Pulmonary artery endothelial cell (primary cell): ENCODE results near the gene MANEAL. TPM values are rescaled to one million over a fixed set of nuclear protein-coding genes. Genes with fewer than 3 reads are reported as not detected.
"Not testable (repeated sequence)": the region's sequence is repeated elsewhere in the genome, so short reads cannot be mapped to it uniquely, and the experiment has no call there.

ENCODE experiments used
- DNase-seq: peaks from one replicate; pipeline ENCODE4 v3.0.0-alpha.2; 2011; ENCODE audit warnings: low read depth, low spot score
- total RNA-seq: library from RNA; depleted of rRNA; stranded (reverse); fragments of >200 nt; gene quantifications from 2 replicates; pipeline ENCODE4 v1.2.3, GENCODE V29; 2014

Gene MANEAL
- 0.40 and 0.88 TPM in 2 replicates for total RNA-seq

- DNase-seq, result no peak
Measured at GRCh38 chr1:37793773-37794371, at the start of gene MANEAL. TSS of gene MANEAL (plus strand) at chr1:37793847. CDS start at chr1:37794183, 336 bp downstream.

- DNase-seq, result no peak
Measured at GRCh38 chr1:37746806-37747205, 46.8 kb upstream of the MANEAL start.

GRCh38 chr1:37748565-37748964 is 45.1 kb upstream of the MANEAL start:
- DNase-seq, result no peak

- no peak for DNase-seq
Measured at GRCh38 chr1:37752213-37752582, 41.4 kb upstream of the MANEAL start.

GRCh38 chr1:37752583-37753471 is 40.8 kb upstream of the MANEAL start:
- DNase-seq, result no peak

GRCh38 chr1:37753473-37754321 is 40.0 kb upstream of the MANEAL start:
- DNase-seq, result no peak

- DNase-seq, result no peak
Measured at GRCh38 chr1:37755290-37755689, 38.4 kb upstream of the MANEAL start.

- no peak for DNase-seq
Measured at GRCh38 chr1:37755951-37756560, 37.6 kb upstream of the MANEAL start.

GRCh38 chr1:37759451-37759850 is 34.2 kb upstream of the MANEAL start:
- no peak for DNase-seq

GRCh38 chr1:37761416-37762095 is 32.1 kb upstream of the MANEAL start:
- no peak for DNase-seq

- DNase-seq, result no peak
Measured at GRCh38 chr1:37762516-37762915, 31.1 kb upstream of the MANEAL start.

- DNase-seq, result no peak
Measured at GRCh38 chr1:37763791-37764413, 29.7 kb upstream of the MANEAL start.

GRCh38 chr1:37764414-37764825 is 29.2 kb upstream of the MANEAL start:
- no peak for DNase-seq

GRCh38 chr1:37764888-37765441 is 28.7 kb upstream of the MANEAL start, which contains the start of gene EPHA10:
TSS of gene EPHA10 (minus strand) at chr1:37765120. CDS start at chr1:37765066, 54 bp downstream.
- DNase-seq, result no peak

GRCh38 chr1:37765916-37766664 is 27.6 kb upstream of the MANEAL start:
- no peak for DNase-seq

- DNase-seq, result no peak
Measured at GRCh38 chr1:37767488-37767887, 26.2 kb upstream of the MANEAL start.

- DNase-seq, result not testable (repeated sequence)
Measured at GRCh38 chr1:37771440-37771839, 22.2 kb upstream of the MANEAL start.

- DNase-seq, result no peak
Measured at GRCh38 chr1:37776946-37777516, 16.6 kb upstream of the MANEAL start.

- no peak for DNase-seq
Measured at GRCh38 chr1:37778654-37779053, 15.0 kb upstream of the MANEAL start.
